H1 (cell line): ENCODE data around the gene CALHM5. TPM values are rescaled to one million over a fixed set of nuclear protein-coding genes. Genes with fewer than 3 reads are reported as not detected.

Experiments
- CTCF ChIA-PET: fragments of 300-600 bp; sonication (Branson Sonifier 250); formaldehyde crosslinking; loops from one replicate; lab custom pipeline; 2021; ENCODE audit not compliant: partially characterized antibody; lab: Charles Lee
- POLR2A ChIA-PET: fragments of 300-600 bp; sonication (Branson Sonifier 250); formaldehyde crosslinking; loops from one replicate; lab custom pipeline; 2021; ENCODE audit warnings: inconsistent platforms; ENCODE audit not compliant: partially characterized antibody; lab: Charles Lee
- DNase-seq, 2 experiments: peaks; one replicate each; pipeline versions ENCODE4 v3.0.0 to v3.0.0-alpha.2; 2010 to 2022; ENCODE audit warnings: low spot score in 2 of 2, low read depth in 1 of 2, mixed read lengths in 1 of 2
- FAIRE-seq: peaks from 2 replicates; lab custom pipeline; 2011; peaks lifted over from hg19 to GRCh38; lab: Jason Lieb, UNC
- H2AFZ ChIP-seq: 2 replicates; pipeline ENCODE4 v1.8.1; 2012; ENCODE audit warnings: low read length, inconsistent platforms
- H2AK5ac ChIP-seq: 2 replicates; pipeline ENCODE4 v1.6.1; 2013; ENCODE audit warnings: low read depth, low read length
- H2BK120ac ChIP-seq: replicated peaks from 2 replicates; pipeline ENCODE3; 2013; ENCODE audit warnings: low read depth, low read length, inconsistent platforms
- H2BK12ac ChIP-seq: 2 replicates; pipeline ENCODE4 v1.6.1; 2013; ENCODE audit warnings: low read depth, low read length
- H2BK15ac ChIP-seq: 2 replicates; pipeline ENCODE4 v1.6.1; 2013; ENCODE audit warnings: low read length
- H2BK20ac ChIP-seq: 2 replicates; pipeline ENCODE4 v1.6.1; 2013; ENCODE audit warnings: low read length
- H2BK5ac ChIP-seq: 2 replicates; pipeline ENCODE4 v1.6.1; 2013; ENCODE audit warnings: low read depth, low read length
- H3K14ac ChIP-seq: 2 replicates; pipeline ENCODE4 v1.6.1; 2013; ENCODE audit warnings: inconsistent platforms; ENCODE audit not compliant: insufficient read length
- H3K18ac ChIP-seq: 2 replicates; pipeline ENCODE4 v1.6.1; 2013; ENCODE audit warnings: low read length; ENCODE audit errors: extremely low read depth
- H3K23ac ChIP-seq: 2 replicates; pipeline ENCODE4 v1.6.1; 2013; ENCODE audit warnings: inconsistent platforms; ENCODE audit not compliant: insufficient read length
- H3K23me2 ChIP-seq: 2 replicates; pipeline ENCODE4 v1.6.1; 2013; ENCODE audit warnings: low read depth, low read length
- H3K27ac ChIP-seq: 2 replicates; pipeline ENCODE4 v1.6.1; 2011; ENCODE audit warnings: low read depth, low read length, inconsistent platforms
- H3K27me3 ChIP-seq, 4 experiments: replicated peaks in 1 of 4; 1 replicate in 1 of 4; 2 replicates in 3 of 4; pipeline versions ENCODE4 v1.6.1 to v1.8.1; 2011 to 2013; ENCODE audit warnings: low read length in 3 of 4, mild to moderate bottlenecking in 3 of 4, inconsistent platforms in 2 of 4, mixed read lengths in 2 of 4, moderate library complexity in 1 of 4; ENCODE audit not compliant: control insufficient read depth in 3 of 4, insufficient read depth in 3 of 4; ENCODE audit errors: extremely low read depth in 1 of 4
- H3K36me3 ChIP-seq, 4 experiments: 2 replicates each; pipeline versions ENCODE4 v1.6.1 to v1.8.1; 2011 to 2013; ENCODE audit warnings: mild to moderate bottlenecking in 4 of 4, low read length in 3 of 4, moderate library complexity in 2 of 4, control low read depth in 1 of 4, inconsistent platforms in 1 of 4; ENCODE audit not compliant: insufficient read depth in 4 of 4, control insufficient read depth in 2 of 4
- H3K4ac ChIP-seq: replicated peaks from 2 replicates; pipeline ENCODE3; 2013; ENCODE audit warnings: low read length, low read depth, mixed read lengths, inconsistent platforms; ENCODE audit not compliant: insufficient read length
- H3K4me1 ChIP-seq, 4 experiments: replicated peaks in 1 of 4; 1 replicate in 1 of 4; 2 replicates in 3 of 4; pipeline versions ENCODE4 v1.6.1 to v1.8.1; 2011 to 2013; ENCODE audit warnings: low read length in 3 of 4, inconsistent platforms in 2 of 4, mixed read lengths in 1 of 4; ENCODE audit not compliant: insufficient read depth in 4 of 4, control insufficient read depth in 3 of 4
- H3K4me2 ChIP-seq, 2 experiments: 2 replicates each; pipeline versions ENCODE4 v1.6.1 to v1.8.1; 2011 to 2013; ENCODE audit warnings: low read depth in 2 of 2, low read length in 2 of 2, control low read depth in 1 of 2, inconsistent platforms in 1 of 2, mild to moderate bottlenecking in 1 of 2; ENCODE audit not compliant: insufficient read depth in 1 of 2
- H3K4me3 ChIP-seq, 4 experiments: fragments of 200-600, 300-600 bp in 1 of 4; sonication (generic), shearing (Covaris generic), sonication (Bioruptor Twin) in 1 of 4; 2 replicates each; pipeline versions ENCODE4 v1.5.1 to v1.8.1; 2011 to 2016; ENCODE audit warnings: low read length in 4 of 4, low read depth in 3 of 4, control low read depth in 2 of 4, inconsistent platforms in 2 of 4, mild to moderate bottlenecking in 2 of 4, mixed read lengths in 1 of 4, moderate library complexity in 1 of 4; ENCODE audit not compliant: insufficient read depth in 2 of 4; ENCODE audit errors: extremely low read depth in 1 of 4
- H3K56ac ChIP-seq: replicated peaks from 2 replicates; pipeline ENCODE3; 2013; ENCODE audit warnings: low read depth, mild to moderate bottlenecking, mixed read lengths, low read length, inconsistent platforms; ENCODE audit not compliant: insufficient read length
- H3K79me1 ChIP-seq: 2 replicates; pipeline ENCODE4 v1.6.1; 2013; ENCODE audit warnings: low read depth, low read length, control low read depth
- H3K79me2 ChIP-seq, 2 experiments: 2 replicates each; pipeline versions ENCODE4 v1.6.1 to v1.8.1; 2012 to 2013; ENCODE audit warnings: low read length in 2 of 2, mild to moderate bottlenecking in 2 of 2, inconsistent platforms in 1 of 2; ENCODE audit not compliant: insufficient read depth in 2 of 2, control insufficient read depth in 1 of 2
- H3K9ac ChIP-seq, 4 experiments: replicated peaks in 1 of 4; 1 replicate in 1 of 4; 2 replicates in 3 of 4; pipeline versions ENCODE4 v1.6.1 to v1.8.1; 2011 to 2013; ENCODE audit warnings: low read depth in 3 of 4, low read length in 3 of 4, control low read depth in 2 of 4, mild to moderate bottlenecking in 2 of 4, moderate library complexity in 2 of 4, inconsistent platforms in 1 of 4; ENCODE audit errors: extremely low read depth in 1 of 4
- H3K9me3 ChIP-seq, 2 experiments: 2 replicates each; pipeline versions ENCODE4 v1.6.1 to v1.8.1; 2012 to 2013; ENCODE audit warnings: mild to moderate bottlenecking in 2 of 2, moderate library complexity in 2 of 2, control low read depth in 1 of 2, inconsistent platforms in 1 of 2, low read depth in 1 of 2, low read length in 1 of 2, mixed read lengths in 1 of 2; ENCODE audit not compliant: insufficient read depth in 2 of 2
- H4K20me1 ChIP-seq, 2 experiments: replicated peaks in 1 of 2; 2 replicates each; pipeline versions ENCODE3 to v1.8.1; 2011 to 2013; ENCODE audit warnings: inconsistent platforms in 2 of 2, low read length in 2 of 2, mild to moderate bottlenecking in 1 of 2; ENCODE audit not compliant: insufficient read depth in 2 of 2, control insufficient read depth in 1 of 2
- H4K5ac ChIP-seq: 2 replicates; pipeline ENCODE4 v1.6.1; 2013; ENCODE audit warnings: low read length, low read depth, mixed read lengths, inconsistent platforms; ENCODE audit not compliant: insufficient read length
- H4K8ac ChIP-seq: 2 replicates; pipeline ENCODE4 v1.8.0; 2013; ENCODE audit warnings: mild to moderate bottlenecking, moderate library complexity, low read length, inconsistent platforms; ENCODE audit not compliant: insufficient read depth; ENCODE audit errors: extremely low read depth
- H4K91ac ChIP-seq: replicated peaks from 2 replicates; pipeline ENCODE3; 2013; ENCODE audit warnings: low read length, mixed read lengths, inconsistent platforms; ENCODE audit not compliant: insufficient read length
- TAF1 ChIP-seq: IDR thresholded peaks from 2 replicates; pipeline ENCODE4 v1.6.1; 2011; ENCODE audit warnings: mild to moderate bottlenecking, low read depth, low read length
- polyA plus RNA-seq, 7 experiments: library from polyadenylated mRNA; depleted of rRNA in 3 of 7; stranded (reverse) in 5 of 7; unstranded in 2 of 7; fragments of >200 nt in 5 of 7; fragments of 200-250 nt in 2 of 7; gene quantifications; 1 replicate in 5 of 7; 2 replicates in 1 of 7; 4 replicates in 1 of 7; pipeline versions ENCODE4 v1.2.1 to v1.2.3, GENCODE V29; 2011 to 2013; ENCODE audit warnings: missing spikeins in 2 of 7, mixed read lengths in 2 of 7
- total RNA-seq: library from RNA; stranded (reverse); fragmentation: NEBNext Ultra II Directional; extraction: Animal tissue kit (Norgen Biotek cat#: 25700); gene quantifications from 2 replicates; pipeline ENCODE4 v1.2.1, GENCODE V29; 2021

The CALHM5 gene
- total and polyA plus RNA-seq, 2 of the 8 experiments (the other 6 are each of a cell fraction or from before 2014, with no cell fraction given) = 0.05 to 0.09 TPM

GRCh38 chr6:116543149-116543548 is 31.7 kb downstream of the CALHM5 start:
- no peak for TF ChIP-seq TAF1
- no peak overlapping the region for H3K56ac ChIP-seq
- H3K79me1 ChIP-seq = no peaks in the 10 kb centered on the region
- FAIRE-seq (no peak), DNase-seq (no peak)
- H3K23me2 ChIP-seq = no peaks in the 10 kb centered on the region
- H3K14ac ChIP-seq = no peak overlapping the region
- no peaks in the 10 kb centered on the region for H4K20me1 ChIP-seq
- H3K18ac ChIP-seq = no peak overlapping the region
- H3K9me3 ChIP-seq = no peaks in the 10 kb centered on the region
- H3K9ac ChIP-seq = no peak overlapping the region
- H3K4me3 ChIP-seq = no peak overlapping the region
- no peak overlapping the region for H2BK5ac ChIP-seq
- no peak overlapping the region for H2BK120ac ChIP-seq
- no peaks in the 10 kb centered on the region for H3K27me3 ChIP-seq
- no peak overlapping the region for H4K91ac ChIP-seq
- H4K5ac ChIP-seq = no peak overlapping the region
- no peak overlapping the region for H2AK5ac ChIP-seq
- H2BK20ac ChIP-seq = no peak overlapping the region
- H3K4ac ChIP-seq = no peak overlapping the region
- no peaks in the 10 kb centered on the region for H3K79me2 ChIP-seq
- H4K8ac ChIP-seq = no peak overlapping the region
- CTCF ChIA-PET = interaction anchor here (1.0 to 3.6 kb wide), 8 partner anchors 8 to 274 kb away, joined by 3 to 22 read pairs (median 4); no protein-coding TSS in a partner anchor
- no peak overlapping the region for H2BK12ac ChIP-seq
- peaks cover 0 to 3% (median 0%) of the 10 kb centered on the region in 4 experiments; a peak in 1 of 7 replicates for H3K4me1 ChIP-seq
- H3K27ac ChIP-seq = no peak overlapping the region
- POLR2A ChIA-PET = interaction anchor here (1.0 kb wide), 1 partner anchor 314 kb away, joined by 3 read pairs; no protein-coding TSS in a partner anchor
- no peak overlapping the region for H3K23ac ChIP-seq
- H3K36me3 ChIP-seq = no peaks in the 10 kb centered on the region
- no peak overlapping the region for H2BK15ac ChIP-seq
- no peak overlapping the region for H3K4me2 ChIP-seq
- H2AFZ ChIP-seq = no peak overlapping the region
